HepG2 (cell line): ENCODE results near the gene C6orf132. TPM values are rescaled to one million over a fixed set of nuclear protein-coding genes. Genes with fewer than 3 reads are reported as not detected.

Experiments used
- CENPX ChIP-seq: sonication (generic); formaldehyde crosslinking; IDR thresholded peaks from 2 replicates; pipeline ENCODE4 v1.9.0; 2021; ENCODE audit warnings: mild to moderate bottlenecking, missing genetic modification reagents, moderate library complexity
- GFI1 ChIP-seq: sonication (generic); formaldehyde crosslinking; IDR thresholded peaks from 2 replicates; pipeline ENCODE4 v1.5.0; 2020; ENCODE audit warnings: missing genetic modification reagents, mild to moderate bottlenecking, borderline replicate concordance
- GLI4 ChIP-seq: sonication (generic); formaldehyde crosslinking; IDR thresholded peaks from 2 replicates; pipeline ENCODE4 v1.5.1; 2020; ENCODE audit warnings: missing genetic modification reagents, mild to moderate bottlenecking, moderate library complexity, borderline replicate concordance
- NR2F1 ChIP-seq, 2 experiments: fragments of 450-650 bp in 1 of 2; formaldehyde crosslinking in 1 of 2; IDR thresholded peaks; 2 replicates each; pipeline versions ENCODE4 v1.5.0 to v1.6.1; 2016 to 2020; ENCODE audit warnings: mild to moderate bottlenecking in 1 of 2, missing compliant biosample characterization in 1 of 2, missing genetic modification reagents in 1 of 2, moderate library complexity in 1 of 2
- PHF5A ChIP-seq: IDR thresholded peaks from one replicate; pipeline ENCODE4 v1.6.1; 2018; ENCODE audit warnings: low read depth, missing genetic modification reagents; ENCODE audit not compliant: unreplicated experiment
- TEAD3 ChIP-seq: optimal IDR thresholded peaks from 2 replicates; pipeline ENCODE3; 2016; ENCODE audit warnings: borderline replicate concordance
- ZNF329 ChIP-seq: sonication (generic); formaldehyde crosslinking; IDR thresholded peaks from 2 replicates; pipeline ENCODE4 v1.9.0; 2021; ENCODE audit warnings: low read depth, mild to moderate bottlenecking, missing genetic modification reagents
- ZNF354B ChIP-seq: sonication (generic); formaldehyde crosslinking; IDR thresholded peaks from 2 replicates; pipeline ENCODE4 v1.8.0; 2022; ENCODE audit warnings: mild to moderate bottlenecking, missing genetic modification reagents
- ZNF607 ChIP-seq: sonication (generic); formaldehyde crosslinking; IDR thresholded peaks from 2 replicates; pipeline ENCODE4 v1.5.1; 2020; ENCODE audit warnings: missing genetic modification reagents, mild to moderate bottlenecking, borderline replicate concordance
- ZNF777 ChIP-seq: sonication (generic); formaldehyde crosslinking; IDR thresholded peaks from 2 replicates; pipeline ENCODE4 v1.4.0; 2020; ENCODE audit warnings: missing genetic modification reagents
- ZSCAN12 ChIP-seq: sonication (generic); formaldehyde crosslinking; IDR thresholded peaks from 2 replicates; pipeline ENCODE4 v1.9.0; 2021; ENCODE audit warnings: mild to moderate bottlenecking, missing genetic modification reagents
- polyA plus RNA-seq, 8 experiments: library from polyadenylated mRNA; depleted of rRNA in 3 of 8; stranded (reverse) in 7 of 8; unstranded in 1 of 8; fragments of >200 nt; fragmentation: Illumina TruSeq in 4 of 8; extraction: Trizol in 4 of 8; gene quantifications; 2 replicates each; pipeline versions ENCODE4 v1.2.1 to v1.2.3, GENCODE V29; 2011 to 2016; ENCODE audit warnings: low read depth in 4 of 8, missing spikeins in 1 of 8, mixed read lengths in 1 of 8; ENCODE audit not compliant: insufficient read depth in 1 of 8
- total RNA-seq, 5 experiments: library from RNA; depleted of rRNA; stranded (reverse); fragments of >200 nt; fragmentation: Illumina TruSeq; extraction: Trizol; gene quantifications; 2 replicates each; pipeline ENCODE4 v1.2.3, GENCODE V29; 2016; ENCODE audit warnings: low read depth in 1 of 5
- TF ChIP-seq, protein P1 (sequence below): sonication (generic); formaldehyde crosslinking; IDR thresholded peaks from 2 replicates; pipeline ENCODE4 v1.4.0; 2020; ENCODE audit warnings: mild to moderate bottlenecking, missing genetic modification reagents
- TF ChIP-seq, protein P2 (sequence below): sonication (generic); formaldehyde crosslinking; IDR thresholded peaks from 2 replicates; pipeline ENCODE4 v1.5.1; 2020; ENCODE audit warnings: missing genetic modification reagents, mild to moderate bottlenecking, borderline replicate concordance
- TF ChIP-seq, protein P3 (sequence below): sonication (generic); formaldehyde crosslinking; conservative IDR thresholded peaks from 2 replicates; pipeline ENCODE4 v1.8.0; 2022; ENCODE audit warnings: low read depth, missing genetic modification reagents
- TF ChIP-seq, protein P4 (sequence below): sonication (generic); formaldehyde crosslinking; IDR thresholded peaks from 2 replicates; pipeline ENCODE4 v1.8.1; 2022; ENCODE audit warnings: mild to moderate bottlenecking, missing genetic modification reagents
- TF ChIP-seq, protein P5 (sequence below): IDR thresholded peaks from 2 replicates; pipeline ENCODE4 v1.6.1; 2012; ENCODE audit warnings: low read depth, low read length, improper control_type of control experiment
- TF ChIP-seq, protein P6 (sequence below): sonication (generic); formaldehyde crosslinking; IDR thresholded peaks from 2 replicates; pipeline ENCODE4 v1.5.1; 2020; ENCODE audit warnings: mild to moderate bottlenecking, missing genetic modification reagents, moderate library complexity

The C6orf132 gene
- total and polyA plus RNA-seq, 2 of the 13 experiments (the other 11 are each of a cell fraction or from before 2014, with no cell fraction given): 0.78 to 3.0 TPM

DNA sequence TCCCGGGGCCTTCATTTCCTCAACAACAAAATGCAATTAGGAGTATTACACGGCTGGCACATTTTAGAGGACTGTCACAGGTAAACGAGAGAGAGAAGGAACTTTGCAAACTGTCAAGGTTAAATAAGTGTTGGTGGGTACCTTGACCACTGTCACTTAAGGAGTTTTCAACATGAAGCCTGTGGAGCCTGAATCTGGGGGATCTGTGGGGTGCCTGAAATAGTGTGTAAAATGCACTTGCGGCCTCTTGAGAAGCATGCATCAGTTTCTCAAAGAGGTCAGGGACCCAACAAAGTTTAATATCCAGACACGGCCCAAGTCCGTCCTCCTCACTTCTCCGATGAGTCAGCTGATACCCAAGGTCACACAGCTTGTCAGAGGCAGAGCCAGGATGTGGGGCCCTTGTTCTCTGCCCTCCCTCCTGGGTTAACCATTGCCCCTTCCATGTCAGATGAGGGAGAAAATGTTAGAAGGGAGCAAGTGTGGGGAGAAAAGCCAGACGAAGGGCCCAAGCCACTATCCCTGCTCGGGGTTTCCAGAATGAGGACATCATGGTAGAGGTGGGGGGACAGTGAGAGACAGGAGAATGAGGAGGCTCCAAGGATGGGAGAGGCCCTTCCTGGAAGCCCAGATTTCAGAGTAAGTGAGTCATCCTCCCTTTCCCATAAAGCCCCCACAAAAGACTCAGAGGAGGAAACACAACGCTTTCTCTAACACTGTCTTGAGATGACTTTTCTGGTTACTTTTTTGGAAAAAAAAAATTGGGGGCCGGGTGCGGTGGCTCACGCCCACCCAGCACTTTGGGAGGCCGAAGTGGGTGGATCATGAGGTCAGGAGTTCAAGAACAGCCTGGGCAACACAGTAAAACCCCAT lies 42.2 kb downstream of the C6orf132 start (continued):
- TF ChIP-seq, protein P1, sequence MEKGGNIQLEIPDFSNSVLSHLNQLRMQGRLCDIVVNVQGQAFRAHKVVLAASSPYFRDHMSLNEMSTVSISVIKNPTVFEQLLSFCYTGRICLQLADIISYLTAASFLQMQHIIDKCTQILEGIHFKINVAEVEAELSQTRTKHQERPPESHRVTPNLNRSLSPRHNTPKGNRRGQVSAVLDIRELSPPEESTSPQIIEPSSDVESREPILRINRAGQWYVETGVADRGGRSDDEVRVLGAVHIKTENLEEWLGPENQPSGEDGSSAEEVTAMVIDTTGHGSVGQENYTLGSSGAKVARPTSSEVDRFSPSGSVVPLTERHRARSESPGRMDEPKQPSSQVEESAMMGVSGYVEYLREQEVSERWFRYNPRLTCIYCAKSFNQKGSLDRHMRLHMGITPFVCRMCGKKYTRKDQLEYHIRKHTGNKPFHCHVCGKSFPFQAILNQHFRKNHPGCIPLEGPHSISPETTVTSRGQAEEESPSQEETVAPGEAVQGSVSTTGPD (CRISPR knock-in tag): no peak
- TF ChIP-seq, protein P2, sequence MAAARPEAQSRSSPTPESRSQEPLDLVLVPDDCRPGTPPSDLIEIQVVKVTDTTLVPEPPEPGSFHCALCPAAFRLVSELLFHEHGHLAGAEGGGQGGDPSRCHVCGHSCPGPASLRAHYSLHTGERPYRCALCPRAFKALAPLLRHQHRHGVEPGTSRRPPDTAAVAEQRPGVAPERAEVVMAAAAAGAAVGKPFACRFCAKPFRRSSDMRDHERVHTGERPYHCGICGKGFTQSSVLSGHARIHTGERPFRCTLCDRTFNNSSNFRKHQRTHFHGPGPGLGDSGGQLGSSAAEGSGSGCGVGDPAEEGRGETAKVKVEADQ (CRISPR knock-in tag): 0 out of 2 replicates have a peak, but pooled peaks have one; percentile 14
- TF ChIP-seq, protein P3, sequence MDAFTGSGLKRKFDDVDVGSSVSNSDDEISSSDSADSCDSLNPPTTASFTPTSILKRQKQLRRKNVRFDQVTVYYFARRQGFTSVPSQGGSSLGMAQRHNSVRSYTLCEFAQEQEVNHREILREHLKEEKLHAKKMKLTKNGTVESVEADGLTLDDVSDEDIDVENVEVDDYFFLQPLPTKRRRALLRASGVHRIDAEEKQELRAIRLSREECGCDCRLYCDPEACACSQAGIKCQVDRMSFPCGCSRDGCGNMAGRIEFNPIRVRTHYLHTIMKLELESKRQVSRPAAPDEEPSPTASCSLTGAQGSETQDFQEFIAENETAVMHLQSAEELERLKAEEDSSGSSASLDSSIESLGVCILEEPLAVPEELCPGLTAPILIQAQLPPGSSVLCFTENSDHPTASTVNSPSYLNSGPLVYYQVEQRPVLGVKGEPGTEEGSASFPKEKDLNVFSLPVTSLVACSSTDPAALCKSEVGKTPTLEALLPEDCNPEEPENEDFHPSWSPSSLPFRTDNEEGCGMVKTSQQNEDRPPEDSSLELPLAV (CRISPR knock-in tag): no peak
- TF ChIP-seq ZSCAN12 (CRISPR knock-in tag): no peak
- TF ChIP-seq ZNF329 (CRISPR knock-in tag): no peak
- peak in 1 of 2 experiments; percentile 30; a peak in 1 of 4 replicates for TF ChIP-seq NR2F1 (CRISPR knock-in tag; IDR thresholded peaks at IDR 0.05)
- TF ChIP-seq, protein P4, sequence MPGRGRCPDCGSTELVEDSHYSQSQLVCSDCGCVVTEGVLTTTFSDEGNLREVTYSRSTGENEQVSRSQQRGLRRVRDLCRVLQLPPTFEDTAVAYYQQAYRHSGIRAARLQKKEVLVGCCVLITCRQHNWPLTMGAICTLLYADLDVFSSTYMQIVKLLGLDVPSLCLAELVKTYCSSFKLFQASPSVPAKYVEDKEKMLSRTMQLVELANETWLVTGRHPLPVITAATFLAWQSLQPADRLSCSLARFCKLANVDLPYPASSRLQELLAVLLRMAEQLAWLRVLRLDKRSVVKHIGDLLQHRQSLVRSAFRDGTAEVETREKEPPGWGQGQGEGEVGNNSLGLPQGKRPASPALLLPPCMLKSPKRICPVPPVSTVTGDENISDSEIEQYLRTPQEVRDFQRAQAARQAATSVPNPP: no peak
- no peak for TF ChIP-seq ZNF777 (CRISPR knock-in tag)
- no peak for TF ChIP-seq PHF5A
- TF ChIP-seq, protein P5, sequence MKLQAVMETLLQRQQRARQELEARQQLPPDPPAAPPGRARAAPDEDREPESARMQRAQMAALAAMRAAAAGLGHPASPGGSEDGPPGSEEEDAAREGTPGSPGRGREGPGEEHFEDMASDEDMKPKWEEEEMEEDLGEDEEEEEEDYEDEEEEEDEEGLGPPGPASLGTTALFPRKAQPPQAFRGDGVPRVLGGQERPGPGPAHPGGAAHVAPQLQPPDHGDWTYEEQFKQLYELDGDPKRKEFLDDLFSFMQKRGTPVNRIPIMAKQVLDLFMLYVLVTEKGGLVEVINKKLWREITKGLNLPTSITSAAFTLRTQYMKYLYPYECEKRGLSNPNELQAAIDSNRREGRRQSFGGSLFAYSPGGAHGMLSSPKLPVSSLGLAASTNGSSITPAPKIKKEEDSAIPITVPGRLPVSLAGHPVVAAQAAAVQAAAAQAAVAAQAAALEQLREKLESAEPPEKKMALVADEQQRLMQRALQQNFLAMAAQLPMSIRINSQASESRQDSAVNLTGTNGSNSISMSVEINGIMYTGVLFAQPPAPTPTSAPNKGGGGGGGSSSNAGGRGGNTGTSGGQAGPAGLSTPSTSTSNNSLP: no peak
- no peak for TF ChIP-seq ZNF354B (CRISPR knock-in tag)
- TF ChIP-seq GFI1 (CRISPR knock-in tag): no peak
- TF ChIP-seq ZNF607 (CRISPR knock-in tag): no peak
- TF ChIP-seq TEAD3: no peak
- TF ChIP-seq GLI4 (CRISPR knock-in tag): no peak
- TF ChIP-seq, protein P6, sequence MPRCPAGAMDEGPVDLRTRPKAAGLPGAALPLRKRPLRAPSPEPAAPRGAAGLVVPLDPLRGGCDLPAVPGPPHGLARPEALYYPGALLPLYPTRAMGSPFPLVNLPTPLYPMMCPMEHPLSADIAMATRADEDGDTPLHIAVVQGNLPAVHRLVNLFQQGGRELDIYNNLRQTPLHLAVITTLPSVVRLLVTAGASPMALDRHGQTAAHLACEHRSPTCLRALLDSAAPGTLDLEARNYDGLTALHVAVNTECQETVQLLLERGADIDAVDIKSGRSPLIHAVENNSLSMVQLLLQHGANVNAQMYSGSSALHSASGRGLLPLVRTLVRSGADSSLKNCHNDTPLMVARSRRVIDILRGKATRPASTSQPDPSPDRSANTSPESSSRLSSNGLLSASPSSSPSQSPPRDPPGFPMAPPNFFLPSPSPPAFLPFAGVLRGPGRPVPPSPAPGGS (CRISPR knock-in tag): peak; percentile 40; the same call in 1 of the 2 replicates
- no peak for TF ChIP-seq CENPX (CRISPR knock-in tag)
